Measurements from ENCODE around the gene TTC9.

TTC9 gene

DNA sequence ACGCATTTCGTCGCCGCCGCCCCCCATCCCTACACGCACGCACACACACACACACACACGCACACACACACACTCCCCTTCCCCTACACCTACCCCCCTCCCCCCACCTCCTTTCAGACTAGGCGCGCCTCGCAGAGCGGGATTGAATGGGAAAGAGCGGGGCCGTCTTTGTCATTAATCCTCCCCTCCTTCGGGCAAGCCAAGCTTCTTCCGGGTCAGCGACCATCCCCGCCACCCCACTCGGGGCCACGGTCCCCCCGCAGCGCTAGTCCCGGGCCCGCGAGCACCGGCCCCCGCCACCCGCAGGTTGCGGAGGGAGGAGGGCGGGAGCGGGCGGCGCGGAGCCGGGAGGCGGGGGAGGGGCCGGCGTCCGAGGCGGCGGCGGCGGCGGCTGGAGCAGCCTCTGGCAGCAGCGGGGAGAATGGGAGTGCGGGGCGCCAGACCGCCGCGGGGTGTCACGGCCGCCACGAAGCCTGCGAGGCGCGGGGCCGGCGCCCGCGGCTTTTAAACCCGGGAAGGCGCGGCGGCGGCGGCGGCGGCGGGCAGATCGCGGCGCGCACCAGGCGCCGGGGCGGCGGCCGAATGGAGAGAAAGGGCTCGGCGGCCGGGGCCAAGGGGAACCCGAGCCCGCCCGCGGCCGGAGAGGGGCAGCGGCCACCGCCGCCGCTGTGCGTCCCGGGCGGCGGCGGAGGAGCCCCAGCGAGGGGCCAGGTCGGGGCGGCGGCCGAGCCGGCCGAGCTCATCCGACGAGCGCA is at the start of gene TTC9:
Gene TTC9, plus strand, starts transcription at position 369 of the 755 bp plus-strand sequence. Its CDS starts 214 bp downstream, at position 583.
- no peak for DNase-seq (ENCODE audit: low read depth)

- no peak for DNase-seq (ENCODE audit: low read depth)
Measured at GRCh38 chr14:70594461-70594860, 47.3 kb upstream of the TTC9 start.

GRCh38 chr14:70595443-70596185 is 46.1 kb upstream of the TTC9 start:
- DNase-seq (ENCODE audit: low read depth): no peak

GRCh38 chr14:70597731-70598130 is 44.0 kb upstream of the TTC9 start:
- no peak for DNase-seq (ENCODE audit: low read depth)

DNA sequence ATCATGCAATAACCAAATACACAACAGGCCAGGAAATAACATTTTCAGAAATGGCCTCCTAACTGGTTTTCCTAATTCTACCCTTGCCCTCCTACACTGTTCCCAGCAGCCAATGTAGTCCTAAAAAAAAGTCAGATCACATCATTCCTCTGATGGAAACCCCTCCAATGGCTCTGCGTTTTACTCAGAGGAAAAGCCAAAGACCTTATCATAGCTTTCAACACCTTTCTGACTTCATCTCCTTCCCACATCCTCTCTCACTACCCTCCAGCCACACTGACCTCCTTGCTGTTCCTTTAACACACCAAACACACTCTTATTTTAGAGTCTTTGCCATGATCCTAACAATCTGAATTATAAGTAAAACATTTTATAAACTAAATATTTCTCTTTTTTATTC is 42.4 kb upstream of the TTC9 start:
- no peak for DNase-seq (ENCODE audit: low read depth)

DNA sequence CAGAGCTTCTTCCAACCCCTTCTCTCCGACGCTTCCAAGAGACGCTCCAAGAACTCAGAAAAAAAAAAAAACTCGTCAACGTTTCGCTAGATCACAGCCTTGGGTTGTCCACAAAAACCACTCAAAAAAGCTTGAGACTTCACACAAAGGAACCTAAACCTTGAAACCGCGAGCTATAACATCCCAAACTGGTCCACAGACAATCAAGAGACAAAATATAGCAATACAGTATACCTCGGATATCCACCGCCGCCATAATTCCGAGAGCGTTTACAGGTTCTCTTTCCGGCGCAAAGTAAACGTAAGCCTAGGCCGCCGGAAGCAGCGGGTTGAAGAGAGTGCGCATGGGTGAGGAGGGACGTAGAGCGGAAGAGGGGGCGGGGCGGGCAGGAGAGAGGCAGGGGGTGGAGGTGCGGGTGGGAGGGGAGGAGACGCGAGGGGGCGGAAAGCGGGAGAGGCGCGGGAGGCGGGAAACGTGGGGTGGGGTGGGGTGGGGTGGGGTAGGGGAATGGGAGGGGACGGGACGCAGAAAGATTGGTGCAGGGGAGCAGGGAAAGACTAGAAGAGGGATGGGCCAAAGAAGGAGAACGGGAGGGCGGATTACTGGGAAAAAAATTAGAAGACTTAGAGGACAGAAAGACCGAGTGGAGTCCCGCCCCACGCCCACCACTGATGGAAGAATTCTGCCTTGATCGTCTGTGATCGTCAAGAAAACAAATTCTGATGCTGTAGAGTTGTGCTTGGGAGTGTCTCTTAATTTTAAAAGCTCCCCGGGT is 41.1 kb upstream of the TTC9 start, which contains the start of gene MED6:
Gene MED6, minus strand, starts transcription at position 274 of the 776 bp plus-strand sequence. Its CDS starts 18 bp downstream, at position 256.
- DNase-seq (ENCODE audit: low read depth): peak; percentile 83

- no peak for DNase-seq (ENCODE audit: low read depth)
Measured at GRCh38 chr14:70601162-70601561, 40.6 kb upstream of the TTC9 start.

DNA sequence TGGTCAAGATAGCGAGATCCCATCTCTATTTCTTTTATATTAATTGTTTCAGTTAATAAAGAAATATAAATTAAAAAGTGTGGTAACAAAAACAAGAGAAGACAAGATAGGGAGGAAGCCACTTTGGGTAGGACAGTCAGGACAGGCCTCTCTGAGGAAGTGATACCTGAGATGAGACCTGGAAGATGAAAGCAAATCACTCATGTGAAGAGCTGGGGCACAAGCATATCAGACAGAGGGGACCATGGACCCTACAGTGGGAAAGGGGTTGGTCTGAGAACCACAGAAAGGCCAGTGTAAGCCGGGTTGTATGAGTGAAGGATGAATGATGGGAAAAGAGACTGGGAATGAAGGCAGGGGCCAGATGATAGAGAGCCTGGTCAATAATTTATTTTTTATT is 39.5 kb upstream of the TTC9 start:
- no peak for DNase-seq (ENCODE audit: low read depth)

DNA sequence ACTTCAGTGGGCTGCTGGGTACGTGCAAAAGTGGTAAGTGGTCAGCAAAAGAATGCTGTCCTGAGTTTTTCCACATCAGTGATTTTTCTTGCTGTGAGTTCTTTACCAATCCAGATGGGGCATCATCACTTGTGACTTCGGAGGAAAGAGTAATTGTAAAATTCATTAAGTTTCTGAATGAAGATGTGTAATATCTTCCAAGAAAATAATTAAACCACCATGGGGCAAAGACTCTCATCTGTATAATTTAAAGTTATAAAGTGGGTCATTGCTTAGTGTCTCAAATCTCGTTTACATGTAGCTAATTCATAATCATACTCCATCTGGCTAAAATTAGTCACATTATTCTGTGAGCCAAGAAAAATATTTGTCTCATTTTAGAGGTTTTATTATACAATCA is 30.5 kb upstream of the TTC9 start:
- DNase-seq (ENCODE audit: low read depth): no peak

GRCh38 chr14:70616646-70617045 is 25.1 kb upstream of the TTC9 start:
- no peak for DNase-seq (ENCODE audit: low read depth)

GRCh38 chr14:70618314-70618713 is 23.4 kb upstream of the TTC9 start:
- DNase-seq (ENCODE audit: low read depth): no peak

GRCh38 chr14:70619708-70620107 is 22.0 kb upstream of the TTC9 start:
- no peak for DNase-seq (ENCODE audit: low read depth)

DNA sequence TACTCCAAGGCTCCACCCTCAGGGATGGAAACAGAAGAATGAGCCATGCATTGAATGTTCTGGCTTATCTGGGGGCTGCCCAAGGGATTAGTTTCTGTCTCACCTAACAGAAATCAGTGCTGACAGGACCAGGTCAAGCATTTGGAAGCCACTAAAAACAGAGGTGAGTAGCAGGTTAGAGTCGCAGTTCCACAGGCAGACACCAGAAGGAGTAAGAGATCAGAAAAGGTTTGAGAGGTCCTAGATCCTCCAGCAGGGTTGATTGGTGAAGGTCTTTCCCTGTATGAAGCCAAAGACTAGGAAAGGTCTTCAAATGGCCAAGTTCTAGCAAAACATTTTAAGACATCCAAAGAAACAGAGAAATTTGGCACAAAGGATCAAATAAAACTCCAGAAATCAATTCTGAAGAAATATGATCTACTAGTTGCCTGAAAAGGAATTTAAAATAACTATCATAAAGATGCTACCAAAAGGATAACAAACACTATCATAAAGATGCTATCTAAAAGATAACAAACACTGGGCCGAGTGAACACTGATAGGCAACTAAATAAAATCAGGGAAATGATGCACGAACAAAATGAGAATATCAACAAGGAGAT is 19.5 kb upstream of the TTC9 start:
- DNase-seq (ENCODE audit: low read depth): peak; percentile 17

- DNase-seq (ENCODE audit: low read depth): no peak
Measured at GRCh38 chr14:70624972-70625371, 16.7 kb upstream of the TTC9 start.

GRCh38 chr14:70631948-70632347 is 9.8 kb upstream of the TTC9 start:
- no peak for DNase-seq (ENCODE audit: low read depth)

- DNase-seq (ENCODE audit: low read depth): no peak
Measured at GRCh38 chr14:70635971-70636595, 5.6 kb upstream of the TTC9 start.

GRCh38 chr14:70638416-70638815 is 3.3 kb upstream of the TTC9 start:
- DNase-seq (ENCODE audit: low read depth): no peak

DNA sequence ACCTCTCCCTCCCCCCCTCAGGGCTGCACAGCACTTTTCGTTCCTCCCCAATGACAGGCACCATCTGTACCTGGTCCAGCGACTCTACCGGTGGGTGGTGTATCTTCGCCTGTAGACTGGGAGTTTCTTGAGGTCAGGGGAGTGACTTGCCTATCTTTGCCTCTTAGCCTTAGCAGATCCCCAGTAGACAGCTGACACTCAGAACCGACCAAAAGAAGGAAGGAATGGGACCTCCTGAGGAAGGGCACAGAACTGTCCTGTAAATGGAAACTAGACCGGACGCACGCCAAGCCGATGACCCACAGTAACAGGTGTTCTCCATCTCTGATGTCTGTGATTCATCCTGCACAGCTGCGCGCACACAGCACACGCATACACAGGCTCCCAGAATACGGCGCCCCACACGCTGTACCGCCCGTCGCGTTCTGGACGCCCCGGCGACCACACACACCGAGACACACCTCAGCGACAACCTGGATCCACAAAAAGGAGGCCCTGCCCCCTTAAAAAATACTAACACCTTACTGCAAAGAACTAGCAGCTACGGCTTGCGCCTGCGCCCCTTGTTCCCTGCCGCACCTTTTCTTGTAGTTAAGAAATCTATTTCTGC is 673 bp upstream of the TTC9 start:
- no peak for DNase-seq (ENCODE audit: low read depth)

DNA sequence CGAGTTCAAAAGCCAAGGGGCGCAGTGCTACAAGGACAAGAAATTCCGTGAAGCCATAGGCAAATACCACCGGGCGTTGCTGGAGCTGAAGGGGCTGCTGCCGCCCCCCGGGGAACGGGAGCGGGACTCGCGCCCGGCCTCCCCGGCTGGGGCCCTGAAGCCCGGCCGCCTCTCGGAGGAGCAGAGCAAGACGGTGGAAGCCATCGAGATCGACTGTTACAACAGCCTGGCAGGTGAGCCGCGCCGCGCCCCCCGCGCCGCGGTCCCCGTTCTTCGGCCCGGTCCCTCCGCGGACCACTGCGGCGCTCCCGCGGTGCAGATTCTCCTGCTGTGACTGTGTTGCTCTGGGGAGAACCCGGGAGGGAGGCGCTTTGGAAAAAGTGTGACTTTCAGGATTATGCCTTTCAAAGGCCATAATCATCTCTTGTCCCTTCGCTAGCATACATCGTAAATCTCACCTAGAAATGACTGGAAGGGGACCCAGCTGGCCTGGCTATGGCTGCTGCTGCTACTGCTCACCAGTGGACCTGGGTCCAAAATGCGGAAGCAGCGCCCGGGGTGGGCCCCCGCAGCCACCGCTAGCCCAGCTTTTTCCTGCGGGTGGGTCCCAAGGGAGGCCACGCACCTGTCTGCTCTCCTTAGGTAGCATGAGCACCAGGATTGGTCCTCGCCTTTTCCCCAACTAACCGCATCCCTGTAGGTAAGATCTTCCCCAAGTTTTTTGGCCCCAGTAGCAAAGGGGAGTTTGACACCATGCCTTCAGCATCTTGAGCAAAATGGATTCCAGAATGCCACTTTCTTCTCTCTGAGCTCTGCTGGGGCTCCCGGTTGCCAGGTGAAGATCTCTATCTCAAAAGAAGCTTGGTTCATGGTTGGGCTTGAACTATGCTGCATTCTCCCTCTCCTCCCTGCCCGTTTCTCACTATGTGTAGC is 853 bp downstream of the TTC9 start:
- DNase-seq (ENCODE audit: low read depth): no peak

GRCh38 chr14:70643967-70644366 is 2.3 kb downstream of the TTC9 start:
- no peak for DNase-seq (ENCODE audit: low read depth)

Data from stimulated activated CD8-positive, alpha-beta memory T cell treated with anti-CD3 and anti-CD28 coated beads, Interleukin-4, amount 100 ng/mL, for 24 hours (primary cell).